HUES64 (cell line): ENCODE results near the gene DIO1. TPM values are rescaled to one million over a fixed set of nuclear protein-coding genes. Genes with fewer than 3 reads are reported as not detected.

ENCODE experiments used
- H3K27ac ChIP-seq: 2 replicates; pipeline ENCODE4 v1.7.0; 2013; ENCODE audit warnings: low read depth, low read length, inconsistent platforms
- H3K27me3 ChIP-seq: 2 replicates; pipeline ENCODE4 v1.6.1; 2013; ENCODE audit warnings: mild to moderate bottlenecking, low read length; ENCODE audit not compliant: insufficient read depth
- H3K36me3 ChIP-seq: 2 replicates; pipeline ENCODE4 v1.6.1; 2013; ENCODE audit warnings: mild to moderate bottlenecking, low read length; ENCODE audit not compliant: insufficient read depth
- H3K4me1 ChIP-seq: 2 replicates; pipeline ENCODE4 v1.6.1; 2013; ENCODE audit warnings: mild to moderate bottlenecking, low read length, moderate library complexity; ENCODE audit not compliant: insufficient read depth
- H3K4me3 ChIP-seq: 2 replicates; pipeline ENCODE4 v1.5.1; 2013; ENCODE audit warnings: mild to moderate bottlenecking, low read length, moderate library complexity
- H3K9ac ChIP-seq: 2 replicates; pipeline ENCODE4 v1.6.1; 2013; ENCODE audit warnings: mild to moderate bottlenecking, low read depth, low read length
- H3K9me3 ChIP-seq: 2 replicates; pipeline ENCODE4 v1.6.1; 2013; ENCODE audit warnings: low read depth, low read length; ENCODE audit not compliant: insufficient read depth
- WGBS: fragments of 150-250, 120-280 bp; methylation state at CpG from one replicate; pipeline ENCODE4 v1.1.7; 2013; ENCODE audit warnings: missing lambda C conversion rate; 5-methylcytosine and 5-hydroxymethylcytosine counted together
- polyA plus RNA-seq, 2 experiments: library from polyadenylated mRNA; stranded (reverse); fragments of 50-300 nt; gene quantifications; one replicate each; pipeline ENCODE4 v1.2.3, GENCODE V29; 2013

The DIO1 gene
- not detected for polyA plus RNA-seq (2013, experiment 1 of 2)
- polyA plus RNA-seq (2013, experiment 2 of 2), result 0.19 TPM

DNA sequence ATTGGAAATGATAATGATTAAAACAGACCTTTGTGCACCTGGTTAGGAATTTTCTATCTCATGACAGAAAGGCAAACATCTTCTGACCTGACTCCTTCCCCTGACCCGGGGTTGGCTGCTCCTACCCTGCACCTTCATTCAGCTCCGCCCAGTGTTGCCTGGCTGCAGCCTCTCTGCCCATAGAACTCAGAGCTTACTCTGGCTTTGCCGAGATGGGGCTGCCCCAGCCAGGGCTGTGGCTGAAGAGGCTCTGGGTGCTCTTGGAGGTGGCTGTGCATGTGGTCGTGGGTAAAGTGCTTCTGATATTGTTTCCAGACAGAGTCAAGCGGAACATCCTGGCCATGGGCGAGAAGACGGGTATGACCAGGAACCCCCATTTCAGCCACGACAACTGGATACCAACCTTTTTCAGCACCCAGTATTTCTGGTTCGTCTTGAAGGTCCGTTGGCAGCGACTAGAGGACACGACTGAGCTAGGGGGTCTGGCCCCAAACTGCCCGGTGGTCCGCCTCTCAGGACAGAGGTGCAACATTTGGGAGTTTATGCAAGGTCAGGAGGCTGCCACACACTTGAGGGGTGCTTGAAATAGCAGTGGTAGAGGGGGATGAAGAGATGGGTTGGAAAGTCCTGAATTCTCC is at the start of gene DIO1:
TSS of gene DIO1 (plus strand) at position 189 of the 638 bp plus-strand sequence. CDS start at position 213, 24 bp downstream.
- H3K4me1 ChIP-seq, result peaks cover 7% of the 10 kb centered on the region
- no peak within 1 kb of the TSS for H3K9ac ChIP-seq
- H3K9me3 ChIP-seq, result no peaks in the 10 kb centered on the region
- H3K27ac ChIP-seq, result no peak within 1 kb of the TSS
- no peak within 1 kb of the TSS for H3K4me3 ChIP-seq
- H3K27me3 ChIP-seq, result no peaks in the 10 kb centered on the region
- no peaks in the 10 kb centered on the region for H3K36me3 ChIP-seq
- WGBS, result 85% methylated on average over 14 of the region's 14 CpGs

DNA sequence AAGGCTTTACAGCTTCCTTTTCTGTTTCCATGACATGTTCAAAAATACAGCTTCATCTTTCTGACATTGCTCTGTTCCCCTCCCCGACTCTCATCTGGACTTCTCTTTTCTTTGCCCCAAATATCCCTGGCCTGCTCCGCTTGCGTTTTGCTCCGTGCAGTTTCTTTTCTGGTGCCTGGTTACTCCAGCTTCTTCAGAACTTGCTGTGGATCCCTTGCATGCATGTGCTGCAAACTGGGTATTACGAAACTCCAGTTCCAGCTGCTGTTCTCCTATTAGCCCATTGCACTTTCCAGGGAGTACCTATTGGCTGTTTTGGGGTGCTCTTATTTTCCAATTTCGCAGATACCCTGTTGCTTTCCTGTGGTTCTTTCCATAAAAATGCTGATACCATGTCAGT is 46.0 kb upstream of the DIO1 start:
- 93% methylated on average over 6 of the region's 6 CpGs for WGBS
- no peaks in the 10 kb centered on the region for H3K27me3 ChIP-seq
- no peak overlapping the region for H3K9ac ChIP-seq
- peaks cover 12% of the 10 kb centered on the region for H3K36me3 ChIP-seq
- no peaks in the 10 kb centered on the region for H3K9me3 ChIP-seq
- no peak overlapping the region for H3K4me3 ChIP-seq
- no peaks in the 10 kb centered on the region for H3K4me1 ChIP-seq
- no peak overlapping the region for H3K27ac ChIP-seq

DNA sequence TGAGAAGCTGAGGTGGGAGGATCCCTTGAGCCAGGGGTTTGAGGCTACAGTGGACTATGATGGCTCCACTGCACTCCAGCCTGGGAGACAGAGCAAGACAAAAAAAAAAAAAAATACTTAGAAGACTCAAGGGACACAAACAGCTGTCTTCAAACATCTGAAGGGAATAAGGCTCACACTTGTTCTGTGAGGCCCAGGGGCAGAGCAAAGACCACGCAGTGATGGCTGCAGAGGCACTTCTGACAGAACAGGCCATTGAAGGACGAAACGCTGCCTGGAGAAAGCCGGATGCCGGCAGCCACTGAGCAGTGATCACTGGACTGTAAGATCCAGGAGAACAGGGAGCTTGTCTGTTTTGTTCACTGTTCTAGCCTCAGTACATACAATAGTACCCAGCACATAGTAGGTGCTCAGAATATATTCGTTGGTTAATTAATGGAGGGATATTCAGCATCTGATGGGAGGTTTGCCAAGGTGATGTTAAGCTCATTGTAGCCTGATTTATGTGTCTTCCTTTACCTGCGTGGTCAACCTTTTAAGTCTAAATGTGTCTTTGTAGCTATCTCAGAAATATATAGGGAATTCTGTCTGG is 43.8 kb upstream of the DIO1 start:
- 95% methylated on average over 7 of the region's 7 CpGs for WGBS
- Histone ChIP-seq H3K9ac (no peak overlapping the region), H3K27me3 (no peaks in the 10 kb centered on the region), H3K4me3 (no peak overlapping the region), H3K9me3 (no peaks in the 10 kb centered on the region), H3K4me1 (no peaks in the 10 kb centered on the region), H3K36me3 (peaks cover 27% of the 10 kb centered on the region), H3K27ac (no peak overlapping the region)

DNA sequence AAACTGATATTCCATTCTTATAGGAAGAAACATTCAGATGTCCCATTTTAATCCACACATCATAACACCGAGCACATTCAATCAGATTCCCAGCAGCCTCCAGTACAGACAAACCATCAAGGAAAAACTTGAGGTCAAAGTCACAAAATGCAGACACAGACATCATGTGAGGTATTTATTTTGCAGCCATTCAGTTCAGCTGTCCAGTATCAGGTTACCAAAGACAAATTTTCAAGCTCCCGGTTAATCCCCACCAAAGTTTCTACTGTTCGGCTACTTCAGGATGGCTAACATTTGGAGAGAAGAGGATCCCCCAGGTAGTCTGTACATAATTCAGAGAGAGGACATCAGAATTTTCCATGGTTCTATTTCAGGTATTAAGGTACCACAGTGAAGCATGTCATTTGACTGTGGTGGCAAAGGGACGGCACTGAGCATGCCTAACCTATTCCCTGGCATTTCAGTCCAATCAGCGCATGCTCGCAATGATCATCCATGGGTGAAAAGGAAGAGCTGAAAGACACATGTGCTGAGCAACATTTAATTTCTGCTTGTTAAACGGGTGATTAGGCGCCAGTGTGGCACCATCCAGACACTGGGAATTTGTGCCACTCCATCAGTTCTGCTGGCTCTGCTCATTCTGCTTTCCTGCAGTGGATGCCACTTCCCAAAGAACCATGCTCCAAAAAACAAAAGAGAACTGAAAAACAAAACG is 42.3 kb upstream of the DIO1 start:
- WGBS, result 97% methylated on average over 8 of the region's 9 CpGs
- peaks cover 41% of the 10 kb centered on the region for H3K36me3 ChIP-seq

DNA sequence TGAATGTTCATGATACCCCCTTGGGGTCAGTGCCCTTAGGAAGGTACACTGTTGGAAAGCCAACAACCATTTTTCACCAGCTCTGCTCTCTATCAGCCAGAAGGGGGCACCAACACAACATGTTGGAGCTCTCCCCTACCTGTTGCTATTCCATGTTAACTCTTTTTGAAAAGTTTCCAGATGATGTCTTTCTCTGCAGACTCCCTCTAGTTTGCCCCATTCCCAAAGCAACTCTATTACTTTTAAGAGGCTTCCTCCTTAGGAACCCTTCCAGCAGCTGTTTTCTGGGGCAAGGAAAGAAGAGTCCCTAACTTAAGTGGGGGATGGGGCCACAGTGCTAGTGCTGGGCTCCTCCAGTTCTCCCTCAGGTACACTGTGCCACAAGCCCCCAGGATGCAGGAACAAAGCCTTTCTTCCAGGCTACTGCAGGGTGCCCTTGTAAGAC is 33.0 kb upstream of the DIO1 start:
- Histone ChIP-seq H3K9me3 (no peaks in the 10 kb centered on the region), H3K4me3 (no peak overlapping the region), H3K36me3 (peaks cover 39% of the 10 kb centered on the region), H3K9ac (no peak overlapping the region), H3K27me3 (no peaks in the 10 kb centered on the region), H3K27ac (no peak overlapping the region), H3K4me1 (peaks cover 3% of the 10 kb centered on the region; the same call in 1 of the 2 replicates)

More for the DNA sequence above, 42.3 kb upstream of the DIO1 start:
- Histone ChIP-seq H3K4me1 (no peaks in the 10 kb centered on the region), H3K27ac (no peak overlapping the region), H3K27me3 (no peaks in the 10 kb centered on the region), H3K9me3 (no peaks in the 10 kb centered on the region), H3K4me3 (no peak overlapping the region), H3K9ac (no peak overlapping the region)

DNA sequence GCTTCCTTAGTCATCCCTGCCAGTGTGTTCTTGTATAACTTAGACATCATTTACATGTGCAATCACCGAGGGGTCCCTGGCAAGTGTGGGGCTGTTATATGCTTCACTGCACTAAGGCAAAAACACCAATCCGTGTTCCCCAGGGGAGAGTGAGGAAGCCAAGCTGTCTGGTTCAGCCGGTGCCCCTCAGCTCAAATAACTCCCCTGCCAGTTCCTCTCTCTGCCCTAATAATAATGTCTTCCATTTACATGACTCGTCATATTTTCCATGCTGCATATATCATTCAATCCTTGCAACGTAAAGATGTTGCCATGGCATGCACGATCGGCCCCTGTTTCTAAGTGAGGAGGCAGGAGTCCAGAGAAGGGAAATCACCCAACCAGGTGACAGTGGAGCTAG is 31.5 kb upstream of the DIO1 start:
- Histone ChIP-seq H3K9ac (no peak overlapping the region), H3K4me3 (no peak overlapping the region), H3K9me3 (no peaks in the 10 kb centered on the region), H3K27ac (no peak overlapping the region), H3K36me3 (peaks cover 35% of the 10 kb centered on the region), H3K4me1 (peaks cover 3% of the 10 kb centered on the region; the same call in 1 of the 2 replicates), H3K27me3 (no peaks in the 10 kb centered on the region)
- 94% methylated on average over 7 of the region's 7 CpGs for WGBS

DNA sequence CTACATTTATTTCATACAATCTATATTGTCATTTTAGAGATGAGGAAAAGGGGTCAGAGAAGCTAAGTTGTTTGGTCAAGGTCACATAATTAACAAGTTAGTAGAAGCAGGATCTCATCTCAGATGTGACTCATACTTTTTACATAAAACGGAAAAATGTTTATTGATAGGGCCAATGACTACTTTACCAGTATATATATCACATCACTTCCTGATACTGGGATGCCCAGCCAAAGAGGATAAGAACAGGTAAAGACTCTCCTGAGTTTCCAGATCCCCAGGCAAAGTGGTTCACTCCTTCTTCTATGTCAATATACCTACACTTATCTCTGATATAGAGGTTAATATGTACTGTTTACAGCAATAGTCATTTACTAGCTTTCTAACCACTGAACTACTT is 25.4 kb upstream of the DIO1 start:
- H3K4me1 ChIP-seq, result no peaks in the 10 kb centered on the region
- no CpG with 5 or more reads among the region's 1 CpG for WGBS
- no peak overlapping the region for H3K27ac ChIP-seq

DNA sequence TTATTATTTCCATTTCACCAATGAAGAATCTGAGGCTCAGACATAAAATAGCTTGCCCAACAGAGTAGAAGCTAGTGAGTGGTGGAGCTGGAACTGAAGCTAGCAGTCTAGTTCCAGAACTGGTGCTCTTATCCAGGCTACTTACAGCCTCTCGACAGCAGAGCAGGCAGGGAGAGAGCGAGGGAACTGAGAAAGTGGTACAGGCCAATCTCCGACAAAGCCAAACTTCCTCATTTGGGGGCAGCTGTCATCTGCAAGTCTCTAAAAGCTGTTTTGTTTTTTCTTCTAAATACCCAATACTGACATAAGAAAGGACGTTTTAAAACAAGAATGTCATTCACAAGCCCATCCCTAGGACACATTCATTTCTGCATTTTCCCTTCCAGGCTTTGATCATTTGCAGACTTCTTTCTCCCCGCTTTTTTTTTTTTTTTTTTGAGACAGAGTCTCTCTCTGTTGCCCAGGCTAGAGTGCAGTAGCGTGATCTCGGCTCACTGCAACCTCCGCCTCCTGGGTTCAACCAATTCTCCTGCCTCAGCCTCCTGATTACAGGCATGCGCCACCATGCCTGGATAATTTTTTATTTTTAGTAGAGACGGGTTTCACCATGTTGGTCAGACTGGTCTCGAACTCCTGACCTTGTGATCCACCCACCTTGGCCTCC is 24.4 kb upstream of the DIO1 start:
- 92% methylated on average over 11 of the region's 11 CpGs for WGBS
- Histone ChIP-seq H3K27ac (no peak overlapping the region), H3K4me3 (no peak overlapping the region), H3K4me1 (no peaks in the 10 kb centered on the region), H3K27me3 (no peaks in the 10 kb centered on the region), H3K36me3 (peaks cover 48% of the 10 kb centered on the region), H3K9ac (no peak overlapping the region), H3K9me3 (no peaks in the 10 kb centered on the region)

More for the DNA sequence above, 25.4 kb upstream of the DIO1 start:
- no peak overlapping the region for H3K9ac ChIP-seq
- no peaks in the 10 kb centered on the region for H3K9me3 ChIP-seq
- H3K4me3 ChIP-seq, result no peak overlapping the region
- H3K27me3 ChIP-seq, result no peaks in the 10 kb centered on the region
- H3K36me3 ChIP-seq, result peaks cover 48% of the 10 kb centered on the region

DNA sequence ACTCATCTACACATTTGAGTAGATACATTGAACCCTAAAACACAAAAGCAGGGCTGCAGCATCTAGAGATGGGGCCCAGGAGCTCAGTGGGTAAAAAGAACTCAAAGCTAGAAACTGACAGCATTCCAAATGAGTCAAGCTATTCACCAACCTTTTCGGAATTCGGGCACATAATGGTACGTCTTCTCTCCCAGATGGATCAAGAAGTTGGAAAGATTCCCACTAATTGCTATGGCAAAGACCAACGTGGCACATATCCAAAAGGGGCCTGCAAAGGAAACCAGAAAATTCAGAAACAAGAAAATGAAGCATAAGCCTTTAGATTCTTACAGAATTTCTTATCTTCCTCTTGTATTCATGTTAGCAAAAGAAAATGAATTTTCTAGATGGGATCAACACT is 22.8 kb upstream of the DIO1 start:
- Histone ChIP-seq H3K27me3 (no peaks in the 10 kb centered on the region), H3K27ac (no peak overlapping the region), H3K9ac (no peak overlapping the region), H3K4me1 (no peaks in the 10 kb centered on the region), H3K9me3 (no peaks in the 10 kb centered on the region), H3K36me3 (peaks cover 52% of the 10 kb centered on the region), H3K4me3 (no peak overlapping the region)
- 88% methylated on average over 4 of the region's 4 CpGs for WGBS

DNA sequence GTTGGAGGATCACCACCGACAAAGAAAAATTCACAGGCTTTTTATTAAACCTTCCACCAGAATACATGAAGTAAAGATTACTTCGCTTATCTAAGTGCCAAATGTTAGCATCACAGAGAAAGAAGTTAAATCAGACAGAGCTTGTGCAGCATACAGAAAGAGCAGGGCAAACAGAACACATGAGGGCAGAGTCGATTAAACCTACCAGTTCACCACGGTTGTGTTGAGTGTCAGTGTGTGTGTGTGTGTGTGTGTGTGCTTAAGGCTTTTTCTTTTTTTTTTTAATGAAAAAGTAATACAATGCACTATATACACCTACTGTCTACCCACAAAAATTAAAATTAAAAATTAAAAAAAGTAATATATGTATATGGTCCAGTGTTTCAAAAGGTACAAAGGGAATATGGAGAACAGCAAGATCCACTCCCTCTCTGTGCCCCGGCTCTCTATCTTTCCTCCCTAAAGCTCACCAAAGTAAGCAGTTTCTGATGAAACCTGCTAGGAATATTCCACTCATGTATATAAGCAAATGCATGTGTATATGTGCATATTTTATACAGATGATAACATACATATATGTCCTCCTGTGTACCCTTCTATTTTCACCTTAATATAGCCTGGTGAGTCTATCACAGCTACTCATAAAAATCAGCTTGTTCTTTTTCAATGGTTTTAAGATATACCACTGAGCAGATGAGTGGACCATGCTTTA is 22.1 kb upstream of the DIO1 start:
- no peaks in the 10 kb centered on the region for H3K27me3 ChIP-seq
- H3K4me1 ChIP-seq, result no peaks in the 10 kb centered on the region
- WGBS, result 100% methylated on average over 4 of the region's 5 CpGs
- H3K9ac ChIP-seq, result no peak overlapping the region
- no peak overlapping the region for H3K4me3 ChIP-seq
- H3K27ac ChIP-seq, result no peak overlapping the region
- H3K36me3 ChIP-seq, result peaks cover 51% of the 10 kb centered on the region
- H3K9me3 ChIP-seq, result no peaks in the 10 kb centered on the region
